ENCODE data around the gene PPEF2.
"Not testable (repeated sequence)": the region's sequence is repeated elsewhere in the genome, so short reads cannot be mapped to it uniquely, and the experiment has no call there.

The PPEF2 gene

DNA sequence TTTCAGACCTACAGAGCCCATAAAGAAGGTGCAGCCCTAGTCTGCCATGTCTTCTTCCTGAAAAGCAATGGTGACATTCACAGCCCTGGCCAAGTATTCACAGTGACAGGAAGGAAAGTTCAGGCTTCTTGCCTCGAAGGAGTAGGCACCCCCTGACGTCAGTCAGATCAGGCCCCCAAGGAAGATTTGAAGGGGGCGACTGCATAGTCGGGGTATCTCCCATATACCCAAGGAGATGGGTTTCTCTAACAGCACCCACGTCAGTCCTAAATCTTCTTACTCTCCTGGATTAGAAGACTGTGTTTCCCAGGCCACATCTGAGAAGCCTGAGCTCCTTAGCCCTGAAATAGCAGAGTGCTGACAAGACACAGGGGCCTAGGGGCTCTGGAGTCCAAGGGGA is at the start of gene PPEF2:
Gene PPEF2, minus strand, starts transcription at position 101 of the 400 bp plus-strand sequence. CDS start 6,127 bp downstream, outside the sequence.
- no peak for DNase-seq

DNA sequence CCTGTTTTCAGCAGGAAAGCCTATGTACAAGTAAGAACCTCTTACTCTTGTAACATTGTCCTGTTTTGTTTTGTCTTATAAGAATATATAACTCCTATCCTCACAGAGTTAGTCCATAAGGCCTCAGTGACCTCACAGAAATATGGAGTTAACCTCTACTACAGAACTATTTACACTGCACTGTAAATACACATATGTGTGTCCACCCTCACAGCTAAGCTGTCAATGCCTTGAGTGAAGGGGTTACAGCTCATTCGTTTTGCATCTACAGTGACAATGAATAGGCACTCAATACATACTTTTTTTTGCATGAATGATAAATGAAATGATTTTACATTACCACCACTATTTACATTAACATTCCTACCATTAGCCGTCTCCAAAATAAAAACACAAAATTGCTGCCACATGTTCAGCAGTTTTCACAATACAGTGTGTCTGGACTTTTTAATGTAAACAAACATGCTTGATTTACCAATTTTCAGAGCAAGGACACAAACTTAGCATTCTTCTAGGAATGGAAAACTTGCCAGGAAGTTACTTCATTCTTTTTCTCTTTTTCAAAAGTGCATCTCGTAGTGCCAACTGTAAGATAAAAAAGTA is 48.1 kb upstream of the PPEF2 start:
- DNase-seq = no peak

- no peak for DNase-seq
Measured at GRCh38 chr4:75948822-75949444, 46.7 kb upstream of the PPEF2 start.

DNA sequence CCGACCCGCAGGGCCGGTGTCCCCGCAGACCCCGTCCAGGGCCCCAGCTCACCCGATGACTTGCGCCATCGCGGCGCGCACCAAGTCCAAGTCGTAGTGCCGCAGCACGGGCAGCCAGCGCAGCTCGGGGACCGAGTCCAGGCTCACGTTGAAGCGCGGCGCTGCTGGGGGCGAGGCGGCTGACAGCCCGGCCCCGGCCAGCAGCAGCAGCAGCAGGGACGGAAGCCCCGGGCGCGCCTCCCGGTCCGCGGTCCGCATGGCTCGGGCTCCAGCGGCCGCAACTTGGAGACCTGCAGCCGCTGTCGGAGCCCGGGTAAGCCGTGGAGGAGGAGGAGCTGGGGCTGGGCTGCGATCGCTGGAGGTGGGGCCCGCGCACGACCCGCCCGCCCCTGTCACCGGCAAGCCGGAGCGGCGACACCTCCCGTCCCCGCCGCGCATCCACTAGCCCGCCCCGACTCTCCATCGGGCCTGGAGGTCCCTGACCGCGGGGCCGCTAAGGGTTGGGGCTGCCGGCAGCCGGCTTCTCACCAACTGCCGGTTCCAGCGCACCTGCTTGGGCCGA is 38.5 kb upstream of the PPEF2 start, which contains the start of gene NAAA:
Gene NAAA, minus strand, starts transcription at position 322 of the 562 bp plus-strand sequence. Its CDS starts 64 bp downstream, at position 258.
- peak; percentile 88 for DNase-seq

DNA sequence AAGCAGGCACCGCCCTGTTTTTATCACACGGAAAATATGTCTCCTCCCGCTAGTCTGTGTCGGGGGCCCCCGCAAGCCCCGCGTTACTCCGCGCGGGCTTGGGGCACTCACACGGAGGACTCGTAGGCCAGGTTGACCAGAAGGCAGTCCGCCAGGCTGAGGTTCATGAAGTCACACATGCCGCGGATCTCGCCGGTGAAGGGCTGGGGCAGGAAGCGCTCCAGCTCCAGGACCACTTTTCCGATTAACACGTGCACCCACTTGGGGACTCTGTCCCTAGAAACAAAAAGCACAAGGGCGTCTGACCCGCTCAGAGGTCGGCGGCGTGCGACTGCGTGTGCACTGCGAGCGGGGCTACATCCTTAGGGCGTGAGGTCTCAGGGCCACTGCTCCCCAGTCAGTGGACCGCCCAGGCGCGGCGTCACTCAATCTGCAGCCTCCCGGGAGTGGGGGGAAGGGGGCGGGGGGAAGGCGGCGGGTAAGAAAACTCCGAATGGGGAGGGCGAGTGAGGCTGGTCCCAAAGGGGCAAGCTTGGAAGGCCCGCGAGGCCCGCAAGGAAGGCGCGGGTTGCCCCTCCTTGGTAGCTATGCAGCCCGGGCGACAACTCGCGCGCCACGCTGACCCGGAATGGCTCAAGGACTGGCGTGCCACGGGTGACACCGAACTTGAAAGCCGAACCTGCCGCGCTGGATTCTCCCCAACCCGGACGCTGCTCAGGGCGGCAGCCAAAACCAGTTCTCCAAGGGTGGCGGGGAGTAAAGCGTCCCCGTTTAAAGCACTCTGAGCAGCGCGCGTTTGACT is 37.8 kb upstream of the PPEF2 start:
- peak; percentile 88 for DNase-seq

DNA sequence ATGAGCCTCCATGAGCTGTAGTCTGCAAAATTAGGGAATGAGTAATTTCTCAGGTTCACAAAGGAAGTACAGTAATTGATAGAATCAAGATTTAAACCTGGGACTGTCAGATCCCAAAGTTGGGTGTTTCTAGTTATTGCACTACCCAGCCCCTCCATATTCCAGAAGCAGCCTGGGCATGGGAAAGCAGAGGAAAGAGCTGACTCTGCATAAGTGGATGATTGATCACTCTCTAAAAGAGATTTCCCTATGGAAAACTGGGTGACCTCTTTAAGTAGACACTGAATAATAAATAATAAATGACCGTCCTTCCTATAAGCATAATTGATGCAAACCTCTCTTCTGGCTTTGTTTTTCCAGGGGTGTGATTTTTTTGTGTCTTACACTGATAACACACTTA is 33.4 kb upstream of the PPEF2 start:
- DNase-seq = no peak

DNA sequence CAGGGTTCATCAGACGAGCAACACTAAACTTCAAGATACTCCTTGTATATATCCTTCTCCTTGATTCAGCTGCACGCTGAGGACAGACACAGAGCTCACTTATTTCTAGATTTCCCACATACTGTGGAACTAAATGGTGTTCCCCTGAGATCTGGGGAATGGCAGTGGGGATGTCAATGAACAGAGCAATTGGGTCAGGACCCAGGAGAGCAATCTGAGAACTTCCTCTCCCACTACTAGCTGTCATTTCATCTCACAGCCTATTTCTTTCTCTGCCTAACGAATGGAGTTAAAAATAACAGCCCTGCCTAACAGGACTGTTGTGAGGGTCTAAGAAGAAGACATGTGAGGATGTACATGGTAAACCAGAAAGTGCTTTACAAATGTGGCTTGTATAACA is 27.9 kb upstream of the PPEF2 start:
- no peak for DNase-seq

GRCh38 chr4:75924916-75925315 is 22.7 kb upstream of the PPEF2 start:
- DNase-seq = not testable (repeated sequence)

- DNase-seq = no peak
Measured at GRCh38 chr4:75924309-75924827, 22.1 kb upstream of the PPEF2 start.

GRCh38 chr4:75922588-75922987 is 20.3 kb upstream of the PPEF2 start:
- DNase-seq = no peak

GRCh38 chr4:75921910-75922309 is 19.7 kb upstream of the PPEF2 start:
- no peak for DNase-seq

- DNase-seq = no peak
Measured at GRCh38 chr4:75920327-75920726, 18.1 kb upstream of the PPEF2 start.

GRCh38 chr4:75919920-75920319 is 17.7 kb upstream of the PPEF2 start:
- DNase-seq = no peak

DNA sequence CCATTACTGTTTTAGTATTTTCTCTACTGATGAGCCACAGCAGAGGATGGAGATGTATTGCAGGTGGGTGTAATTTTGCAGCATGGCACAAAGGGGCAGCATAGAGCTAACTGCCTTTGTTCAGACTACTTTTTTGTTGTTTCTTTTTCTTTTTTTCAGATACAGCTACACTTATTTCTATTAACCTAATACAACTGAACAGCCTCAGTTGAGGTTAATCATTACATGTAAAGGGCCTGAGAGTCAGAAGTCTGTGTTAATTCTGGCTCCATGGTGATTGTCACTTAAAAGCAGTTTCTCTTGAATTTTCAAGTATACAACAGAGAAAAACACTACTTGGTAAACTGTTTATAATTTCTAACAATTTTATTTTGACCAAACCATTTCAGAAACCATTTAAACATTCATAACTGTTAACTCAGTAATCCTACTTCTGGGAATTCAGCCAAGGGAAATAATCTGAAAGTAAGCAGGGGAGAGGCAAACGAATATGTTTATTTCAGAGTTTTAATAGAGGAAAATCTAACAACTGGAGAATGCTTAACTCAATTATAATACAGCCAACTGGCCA is 13.9 kb upstream of the PPEF2 start:
- peak; percentile 26 for DNase-seq

GRCh38 chr4:75912968-75913367 is 10.7 kb upstream of the PPEF2 start:
- DNase-seq = no peak

GRCh38 chr4:75910831-75911230 is 8.6 kb upstream of the PPEF2 start:
- not testable (repeated sequence) for DNase-seq

GRCh38 chr4:75909405-75909804 is 7.2 kb upstream of the PPEF2 start:
- no peak for DNase-seq

GRCh38 chr4:75908555-75908954 is 6.3 kb upstream of the PPEF2 start:
- no peak for DNase-seq

- DNase-seq = no peak
Measured at GRCh38 chr4:75907966-75908365, 5.7 kb upstream of the PPEF2 start.

GRCh38 chr4:75904076-75904475 is 1.8 kb upstream of the PPEF2 start:
- DNase-seq = no peak

DNA sequence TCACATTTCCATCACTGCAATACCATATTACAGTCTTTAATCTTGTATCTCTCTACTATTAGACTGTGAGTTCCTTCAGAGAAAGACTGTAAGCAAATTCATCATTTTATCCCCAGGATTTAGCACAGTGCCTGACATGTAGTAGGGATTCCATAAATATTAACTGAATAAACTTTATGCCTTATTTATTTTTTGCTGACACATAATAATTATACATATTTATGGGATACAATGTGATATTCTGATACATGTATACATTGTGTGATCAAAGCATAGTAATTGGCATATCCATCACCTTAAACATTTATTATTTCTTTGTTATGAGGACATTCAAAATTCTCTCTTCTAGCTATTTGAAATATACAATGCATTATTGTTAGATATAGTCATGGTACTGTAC is 3.7 kb downstream of the PPEF2 start:
- DNase-seq = no peak

DNA sequence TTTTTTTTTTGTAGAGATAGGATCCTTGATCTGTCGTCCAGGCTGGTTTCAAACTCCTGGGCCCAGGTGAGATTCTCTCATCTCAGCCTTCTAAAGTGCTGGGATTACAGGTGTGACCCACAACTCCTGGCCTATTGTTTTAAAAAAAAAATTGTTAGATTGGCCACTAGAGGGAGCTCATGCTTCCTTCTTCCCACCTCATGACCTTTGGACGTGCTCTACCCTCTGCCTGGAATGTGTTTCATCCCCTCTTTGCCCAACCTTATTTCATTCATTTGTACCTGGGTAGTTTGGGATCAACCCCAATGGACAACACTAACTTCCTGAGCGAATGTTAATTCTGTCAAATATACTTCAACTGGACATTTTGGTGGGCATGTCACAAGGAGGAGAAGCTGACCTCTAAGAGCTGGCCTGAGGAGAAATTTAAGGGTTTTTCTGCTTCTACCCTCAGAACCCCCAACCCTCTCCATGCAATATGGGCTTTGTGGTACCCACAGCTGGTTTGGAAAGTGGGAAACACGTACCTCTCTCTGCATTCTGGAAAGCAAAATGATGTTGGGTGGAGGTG is 6.4 kb downstream of the PPEF2 start:
- DNase-seq = no peak

GRCh38 chr4:75892508-75892907 is 9.7 kb downstream of the PPEF2 start:
- peak; percentile 18 for DNase-seq
